Heart right ventricle (tissue), 16 donors: ENCODE data around the gene PTPRD. TPM values are rescaled to one million over a fixed set of nuclear protein-coding genes. Genes with fewer than 3 reads are reported as not detected.

Source experiments
- ATAC-seq, 8 donors: fragments of 200-7000 bp; cut with Tn5 transposase; one replicate each; pipeline ENCODE4 v1.9.1; 2020; ENCODE audit warnings: mild to moderate bottlenecking in 8 of 8, moderate library complexity in 8 of 8, moderate number of reproducible peaks in 1 of 8
- DNase-seq, 2 donors: peaks; one replicate each; pipeline ENCODE4 v3.0.0-alpha.2; 2020
- H3K27ac ChIP-seq, 10 donors: fragments of 200-600 bp; sonication (generic) in 2 of 10; one replicate each; pipeline versions ENCODE4 v1.5.0 to v1.8.0; 2020 to 2022; ENCODE audit warnings: mild to moderate bottlenecking in 3 of 10
- H3K27me3 ChIP-seq, 7 donors: fragments of 200-600 bp; one replicate each; pipeline ENCODE4 v1.8.0; 2021 to 2022; ENCODE audit warnings: mild to moderate bottlenecking in 2 of 7
- H3K36me3 ChIP-seq, 9 donors: fragments of 200-600 bp; sonication (generic) in 1 of 9; one replicate each; pipeline versions ENCODE4 v1.5.0 to v1.8.0; 2020 to 2022; ENCODE audit warnings: mild to moderate bottlenecking in 2 of 9
- H3K4me1 ChIP-seq, 9 donors: fragments of 200-600 bp; sonication (generic) in 1 of 9; one replicate each; pipeline versions ENCODE4 v1.5.0 to v1.8.0; 2020 to 2022; ENCODE audit warnings: mild to moderate bottlenecking in 4 of 9
- H3K4me3 ChIP-seq, 10 donors: fragments of 200-600 bp; sonication (generic) in 2 of 10; one replicate each; pipeline versions ENCODE4 v1.5.0 to v1.8.0; 2020 to 2022; ENCODE audit warnings: mild to moderate bottlenecking in 7 of 10, moderate library complexity in 2 of 10
- H3K9me3 ChIP-seq, 11 donors: fragments of 200-600 bp in 10 of 11; sonication (generic) in 2 of 11; one replicate each; pipeline versions ENCODE4 v1.5.0 to v1.8.0; 2013 to 2022; ENCODE audit warnings: mild to moderate bottlenecking in 2 of 11, control low read depth in 1 of 11, moderate library complexity in 1 of 11
- CTCF ChIP-seq, 9 donors: fragments of 200-600 bp; sonication (generic) in 2 of 9; IDR thresholded peaks; one replicate each; pipeline versions ENCODE4 v1.5.0 to v1.8.0; 2021 to 2022; ENCODE audit warnings: antibody characterized with exemption in 9 of 9, mild to moderate bottlenecking in 5 of 9, moderate library complexity in 1 of 9
- WGBS, 2 donors: extraction: QIAGEN DNeasy Blood & Tissue Kit; methylation state at CpG; one replicate each; pipeline ENCODE4 v1.1.7; 2013; ENCODE audit warnings: inconsistent platforms in 1 of 2; 5-methylcytosine and 5-hydroxymethylcytosine counted together
- intact Hi-C, 10 donors: fragments of 100-400 bp; cut with DNase I; formaldehyde crosslinking; loops; one replicate each; pipeline versions ENCODE4 v1.11.1 to v1.14.2; 2022
- polyA plus RNA-seq, 2 donors: library from polyadenylated mRNA; stranded (reverse); fragments of 200-250 nt; gene quantifications; one replicate each; pipeline ENCODE4 v1.2.3, GENCODE V29; 2013
- total RNA-seq, 10 donors: library from RNA; stranded (reverse); fragmentation: NEBNext Ultra II Directional in 3 of 10; extraction: Animal tissue kit (Norgen Biotek cat#: 25700) in 3 of 10; gene quantifications; one replicate each; pipeline versions ENCODE4 v1.2.1 to v1.2.4, GENCODE V29; 2021 to 2023
- donor health status: Arrhythmogenic right ventricular cardiomyopathy.
- donor health status: ischemic (EF 13 %, LVEDD 7.1; RV severe dilation, severe dysfunction).
- donor health status: healthy with polysubstance abuse.
- donor health status: DM: no; HTN: yes; CAD: no.
- donor health status: DM: no; HTN: no; CAD: no.
- donor health status: ischemic (EF 25% LVEDD 6.9; RV normal size, moderate dysfunction).
- donor health status: ischemic (EF 25% LVEDD 5.7; RV mildly dilated, moderate dysfunction).
- donor health status: healthy.
- donor health status: DM: yes; HTN: yes; CAD: no.
- donor health status: Ischemic cardiomyopathy.
- donor health status: ischemic (EF 35%, LVEDD 5.7; RV mildly dilated, moderate dysfunction).
- donor health status: nonischemic (EF 11% LVEDD 7.7; RV severe dilation, severe dysfunction).
- donor health status: DM: yes; HTN: yes; CAD: no.
- donor health status: PGD.
- donor health status: ischemic (EF 29% LVEDD 5.4; RV normal size, mild dysfunction).
- donor health status: nonischemic (EF 23%, LVEDD 6.1; RV moderate dilation, normal function).

The PTPRD gene
- total and polyA plus RNA-seq, 12 donors: 1.4 to 25.2 (median 13.0) TPM

DNA sequence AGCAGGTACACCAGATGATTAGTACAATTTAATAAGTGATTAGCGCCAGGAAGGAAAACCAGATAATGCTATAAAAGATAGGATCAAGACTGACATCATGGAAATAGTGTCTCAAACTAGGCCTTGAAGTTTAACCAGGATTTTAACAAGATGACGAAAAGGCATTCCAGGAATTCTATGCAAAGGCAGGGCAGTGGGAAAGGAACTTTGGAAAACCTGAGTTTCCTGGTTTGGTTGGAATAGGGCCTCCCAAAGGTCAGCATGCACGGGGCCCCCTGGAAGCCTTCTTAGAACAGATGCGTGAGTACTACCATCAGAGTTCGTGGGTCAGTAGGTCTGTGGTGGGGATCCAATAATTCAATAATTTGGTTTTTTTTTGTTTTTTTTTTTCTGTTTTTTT is 1878.0 kb downstream of the PTPRD start:
- intact Hi-C loops: loop anchor here in 2 of 10 donors (5.0 to 10.0 kb wide), 2 partner anchors 53 to 60 kb away; no protein-coding TSS in a partner anchor
- Histone ChIP-seq H3K4me1 (peaks cover 0 to 13% (median 0%) of the 10 kb centered on the region in 9 donors), H3K9me3 (no peaks in the 10 kb centered on the region), H3K27ac (no peak overlapping the region), H3K27me3 (no peaks in the 10 kb centered on the region), H3K4me3 (no peak overlapping the region), H3K36me3 (no peaks in the 10 kb centered on the region)
- ATAC-seq (no peak), DNase-seq (no peak)
- no peak for TF ChIP-seq CTCF (IDR thresholded peaks at IDR 0.05)
- WGBS, 2 donors: 67 to 69% methylated on average over 5 of the region's 5 CpGs

- Histone ChIP-seq H3K4me3 (peak overlapping the region in 8 of 10 donors; percentile 9 to 47 (median 26)), H3K4me1 (peaks cover 0 to 13% (median 0%) of the 10 kb centered on the region in 9 donors), H3K36me3 (no peaks in the 10 kb centered on the region), H3K27me3 (no peaks in the 10 kb centered on the region), H3K27ac (peak overlapping the region in 1 of 10 donors; percentile 40), H3K9me3 (no peaks in the 10 kb centered on the region)
- DNase-seq: peak in 1 of 2 donors; percentile 34
- whole genome bisulfite sequencing, 2 donors: 33% methylated on average over 17 of the region's 17 CpGs
- peak in 5 of 8 donors; percentile 53 to 73 (median 59) for ATAC-seq
- intact Hi-C loops: loop anchor here in 1 of 10 donors (10.0 kb wide), 1 partner anchor 59 kb away; no protein-coding TSS in a partner anchor
- TF ChIP-seq CTCF (IDR thresholded peaks at IDR 0.05): no peak
Observed at GRCh38 chr9:8733131-8733954, 1879.5 kb downstream of the PTPRD start.

- 63 to 69% methylated on average over 3 of the region's 3 CpGs for WGBS, 2 donors
- no peaks in the 10 kb centered on the region for H3K9me3 ChIP-seq
Observed at GRCh38 chr9:8732367-8733075, 1880.3 kb downstream of the PTPRD start.

More at GRCh38 chr9:8732367-8733075, 1880.3 kb downstream of the PTPRD start:
- Histone ChIP-seq H3K27ac (no peak overlapping the region), H3K4me1 (peaks cover 0 to 13% (median 0%) of the 10 kb centered on the region in 9 donors), H3K4me3 (no peak overlapping the region), H3K36me3 (no peaks in the 10 kb centered on the region), H3K27me3 (no peaks in the 10 kb centered on the region)
- no peak for TF ChIP-seq CTCF (IDR thresholded peaks at IDR 0.05)
- intact Hi-C loops: loop anchor here in 1 of 10 donors (10.0 kb wide), 1 partner anchor 58 kb away; no protein-coding TSS in a partner anchor
- DNase-seq (no peak), ATAC-seq (no peak)
